ENCODE results near the gene CHCHD6.

CHCHD6 gene

GRCh38 chr3:126989316-126990023 is 285.4 kb downstream of the CHCHD6 start:
- no peak overlapping the region for H3K4me3 ChIP-seq (ENCODE audit: low read depth, low read length)

- no peak overlapping the region for H3K4me3 ChIP-seq (ENCODE audit: low read depth, low read length)
Measured at GRCh38 chr3:126990024-126990700, 286.1 kb downstream of the CHCHD6 start.

- no peak overlapping the region for H3K4me3 ChIP-seq (ENCODE audit: low read depth, low read length)
Measured at GRCh38 chr3:126990890-126991289, 286.9 kb downstream of the CHCHD6 start.

GRCh38 chr3:126991366-126992200 is 287.5 kb downstream of the CHCHD6 start:
- no peak overlapping the region for H3K4me3 ChIP-seq (ENCODE audit: low read depth, low read length)

- no peak overlapping the region for H3K4me3 ChIP-seq (ENCODE audit: low read depth, low read length)
Measured at GRCh38 chr3:126992216-126992615, 288.2 kb downstream of the CHCHD6 start.

- no peak overlapping the region for H3K4me3 ChIP-seq (ENCODE audit: low read depth, low read length)
Measured at GRCh38 chr3:126992776-126993175, 288.7 kb downstream of the CHCHD6 start.

- no peak overlapping the region for H3K4me3 ChIP-seq (ENCODE audit: low read depth, low read length)
Measured at GRCh38 chr3:126993436-126993835, 289.4 kb downstream of the CHCHD6 start.

GRCh38 chr3:126994661-126995245 is 290.7 kb downstream of the CHCHD6 start:
- H3K4me3 ChIP-seq (ENCODE audit: low read depth, low read length) = no peak overlapping the region

GRCh38 chr3:126995254-126995780 is 291.3 kb downstream of the CHCHD6 start:
- H3K4me3 ChIP-seq (ENCODE audit: low read depth, low read length) = no peak overlapping the region

GRCh38 chr3:126995926-126996512 is 292.0 kb downstream of the CHCHD6 start:
- H3K4me3 ChIP-seq (ENCODE audit: low read depth, low read length) = no peak overlapping the region

GRCh38 chr3:126996905-126997304 is 292.9 kb downstream of the CHCHD6 start:
- no peak overlapping the region for H3K4me3 ChIP-seq (ENCODE audit: low read depth, low read length)

GRCh38 chr3:126997455-126998038 is 293.5 kb downstream of the CHCHD6 start:
- no peak overlapping the region for H3K4me3 ChIP-seq (ENCODE audit: low read depth, low read length)

- no peak overlapping the region for H3K4me3 ChIP-seq (ENCODE audit: low read depth, low read length)
Measured at GRCh38 chr3:126998320-126998719, 294.3 kb downstream of the CHCHD6 start.

- H3K4me3 ChIP-seq (ENCODE audit: low read depth, low read length) = no peak overlapping the region
Measured at GRCh38 chr3:126998728-126999127, 294.7 kb downstream of the CHCHD6 start.

- no peak overlapping the region for H3K4me3 ChIP-seq (ENCODE audit: low read depth, low read length)
Measured at GRCh38 chr3:126999383-126999782, 295.3 kb downstream of the CHCHD6 start.

- H3K4me3 ChIP-seq (ENCODE audit: low read depth, low read length) = no peak overlapping the region
Measured at GRCh38 chr3:127000119-127000518, 296.1 kb downstream of the CHCHD6 start.

- no peak overlapping the region for H3K4me3 ChIP-seq (ENCODE audit: low read depth, low read length)
Measured at GRCh38 chr3:127000761-127001160, 296.7 kb downstream of the CHCHD6 start.

GRCh38 chr3:127001486-127002194 is 297.6 kb downstream of the CHCHD6 start:
- no peak overlapping the region for H3K4me3 ChIP-seq (ENCODE audit: low read depth, low read length)
